Keratinocyte (primary cell): Measurements from ENCODE around the gene MRGPRD.

Experiments
- EZH2 ChIP-seq: IDR thresholded peaks from one replicate; pipeline ENCODE4 v1.6.1; 2012; ENCODE audit warnings: inconsistent platforms, mild to moderate bottlenecking, low read length, moderate library complexity
- TF ChIP-seq, protein P1 (sequence below), 3 experiments: IDR thresholded peaks in 1 of 3; conservative IDR thresholded peaks in 1 of 3; optimal IDR thresholded peaks in 1 of 3; 2 replicates in 2 of 3; 3 replicates in 1 of 3; pipeline versions ENCODE3 to v1.5.1; 2011; ENCODE audit warnings: low read length in 3 of 3, mild to moderate bottlenecking in 3 of 3, moderate library complexity in 2 of 3, control low read depth in 1 of 3, inconsistent platforms in 1 of 3; ENCODE audit not compliant: insufficient read depth in 2 of 3; ENCODE audit errors: extremely low read depth in 1 of 3

DNA sequence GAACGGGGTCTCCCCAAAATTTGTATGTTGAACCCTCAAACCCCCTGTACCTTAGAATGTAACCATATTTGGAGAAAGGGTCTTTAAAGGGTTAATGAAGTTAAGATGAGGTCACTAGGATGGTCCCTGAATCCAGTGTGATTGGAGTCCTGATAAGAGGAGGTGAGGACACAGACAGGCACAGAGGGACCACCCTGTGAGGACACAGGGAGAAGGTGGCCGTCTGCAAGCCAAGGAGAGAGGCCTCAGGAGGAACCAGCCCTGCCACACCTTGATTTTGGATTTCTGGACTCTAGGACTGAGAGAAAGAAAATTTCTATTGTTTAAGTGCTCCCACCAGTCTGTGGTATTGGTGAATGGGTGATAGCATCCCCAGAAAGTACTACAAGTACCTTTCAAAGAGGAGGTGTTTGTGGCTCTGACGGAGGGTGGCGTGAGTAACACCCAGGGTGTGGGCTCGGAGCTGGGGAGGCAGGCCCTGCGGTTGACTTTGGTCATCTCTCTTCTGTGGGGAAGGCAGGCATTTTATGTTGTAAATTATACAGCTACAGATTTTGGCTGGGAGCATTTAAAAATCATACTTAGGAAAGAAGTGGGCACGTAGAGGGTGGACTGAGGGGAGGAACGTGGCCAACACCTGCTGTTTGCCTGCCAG, 18.4 kb upstream of the MRGPRD start:
- TF ChIP-seq, protein P1, sequence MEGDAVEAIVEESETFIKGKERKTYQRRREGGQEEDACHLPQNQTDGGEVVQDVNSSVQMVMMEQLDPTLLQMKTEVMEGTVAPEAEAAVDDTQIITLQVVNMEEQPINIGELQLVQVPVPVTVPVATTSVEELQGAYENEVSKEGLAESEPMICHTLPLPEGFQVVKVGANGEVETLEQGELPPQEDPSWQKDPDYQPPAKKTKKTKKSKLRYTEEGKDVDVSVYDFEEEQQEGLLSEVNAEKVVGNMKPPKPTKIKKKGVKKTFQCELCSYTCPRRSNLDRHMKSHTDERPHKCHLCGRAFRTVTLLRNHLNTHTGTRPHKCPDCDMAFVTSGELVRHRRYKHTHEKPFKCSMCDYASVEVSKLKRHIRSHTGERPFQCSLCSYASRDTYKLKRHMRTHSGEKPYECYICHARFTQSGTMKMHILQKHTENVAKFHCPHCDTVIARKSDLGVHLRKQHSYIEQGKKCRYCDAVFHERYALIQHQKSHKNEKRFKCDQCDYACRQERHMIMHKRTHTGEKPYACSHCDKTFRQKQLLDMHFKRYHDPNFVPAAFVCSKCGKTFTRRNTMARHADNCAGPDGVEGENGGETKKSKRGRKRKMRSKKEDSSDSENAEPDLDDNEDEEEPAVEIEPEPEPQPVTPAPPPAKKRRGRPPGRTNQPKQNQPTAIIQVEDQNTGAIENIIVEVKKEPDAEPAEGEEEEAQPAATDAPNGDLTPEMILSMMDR (optimal IDR thresholded peaks at IDR 0.05 in 1 of 3, IDR thresholded peaks at IDR 0.05 in 1 of 3, conservative IDR thresholded peaks at IDR 0.05 in 1 of 3; ENCODE audit: extremely low read depth in 1 of 3, insufficient read depth in 2 of 3, low read length in 3 of 3): no peak
- no peak for TF ChIP-seq EZH2
